Astrocyte (in vitro differentiated cells and primary cell): Measurements from ENCODE around the gene PCGF3.

Experiments
- EZH2 ChIP-seq: IDR thresholded peaks from 2 replicates; pipeline ENCODE4 v1.6.1; 2012; ENCODE audit warnings: mild to moderate bottlenecking, low read length, inconsistent platforms; ENCODE audit not compliant: insufficient read depth
- TF ChIP-seq, protein P1 (sequence below): IDR thresholded peaks from 2 replicates; pipeline ENCODE4 v1.5.1; 2011; ENCODE audit warnings: low read depth, mild to moderate bottlenecking, inconsistent platforms, low read length, moderate library complexity; ENCODE audit not compliant: insufficient read depth

DNA sequence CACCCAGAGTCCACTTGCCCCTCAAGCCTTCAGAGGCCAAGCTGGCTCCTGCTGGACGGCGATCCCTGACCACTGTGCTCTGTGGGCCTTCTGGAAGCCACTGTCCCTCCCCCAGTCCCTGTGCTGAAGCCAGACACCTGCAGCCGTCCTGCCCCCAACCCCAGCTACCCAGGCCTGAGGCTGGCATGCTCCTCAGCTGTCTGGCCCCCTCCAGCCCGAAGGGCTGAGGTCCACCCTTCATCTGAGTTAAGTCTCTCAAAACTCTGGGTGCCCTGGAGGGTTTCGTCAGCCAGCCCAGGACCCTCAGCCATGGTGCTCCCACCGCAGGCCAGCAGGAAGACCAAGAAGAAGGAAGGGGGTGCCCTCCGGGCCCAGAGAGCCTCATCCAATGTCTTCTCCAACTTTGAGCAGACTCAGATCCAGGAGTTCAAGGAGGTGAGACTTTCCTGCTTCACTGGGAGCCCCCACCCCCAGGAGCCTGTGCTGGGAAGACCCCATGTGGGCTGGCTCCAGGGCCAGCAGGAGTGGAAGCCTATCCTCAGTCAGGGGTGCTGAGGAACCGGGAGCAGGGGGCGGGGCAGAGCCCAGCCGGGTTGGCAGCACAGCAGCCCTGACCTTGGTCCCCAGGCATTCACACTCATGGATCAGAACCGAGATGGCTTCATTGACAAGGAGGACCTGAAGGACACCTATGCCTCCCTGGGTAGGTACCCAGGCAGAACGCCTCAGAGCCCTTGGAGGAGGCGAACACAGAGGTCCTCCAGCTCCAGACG is 27.1 kb upstream of the PCGF3 start:
- TF ChIP-seq, protein P1, sequence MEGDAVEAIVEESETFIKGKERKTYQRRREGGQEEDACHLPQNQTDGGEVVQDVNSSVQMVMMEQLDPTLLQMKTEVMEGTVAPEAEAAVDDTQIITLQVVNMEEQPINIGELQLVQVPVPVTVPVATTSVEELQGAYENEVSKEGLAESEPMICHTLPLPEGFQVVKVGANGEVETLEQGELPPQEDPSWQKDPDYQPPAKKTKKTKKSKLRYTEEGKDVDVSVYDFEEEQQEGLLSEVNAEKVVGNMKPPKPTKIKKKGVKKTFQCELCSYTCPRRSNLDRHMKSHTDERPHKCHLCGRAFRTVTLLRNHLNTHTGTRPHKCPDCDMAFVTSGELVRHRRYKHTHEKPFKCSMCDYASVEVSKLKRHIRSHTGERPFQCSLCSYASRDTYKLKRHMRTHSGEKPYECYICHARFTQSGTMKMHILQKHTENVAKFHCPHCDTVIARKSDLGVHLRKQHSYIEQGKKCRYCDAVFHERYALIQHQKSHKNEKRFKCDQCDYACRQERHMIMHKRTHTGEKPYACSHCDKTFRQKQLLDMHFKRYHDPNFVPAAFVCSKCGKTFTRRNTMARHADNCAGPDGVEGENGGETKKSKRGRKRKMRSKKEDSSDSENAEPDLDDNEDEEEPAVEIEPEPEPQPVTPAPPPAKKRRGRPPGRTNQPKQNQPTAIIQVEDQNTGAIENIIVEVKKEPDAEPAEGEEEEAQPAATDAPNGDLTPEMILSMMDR: no peak
- TF ChIP-seq EZH2: no peak
